HepG2 (cell line): ENCODE measurements around the gene TWNK. TPM values are rescaled to one million over a fixed set of nuclear protein-coding genes. Genes with fewer than 3 reads are reported as not detected.

Experiments used
- AGO2 ChIP-seq: fragments of 200-400 bp; formaldehyde crosslinking; optimal IDR thresholded peaks from 2 replicates; pipeline ENCODE3; 2017; ENCODE audit warnings: mild to moderate bottlenecking, low read depth, low read length, moderate library complexity
- BRCA1 ChIP-seq: sonication (generic); formaldehyde crosslinking; IDR thresholded peaks from 2 replicates; pipeline ENCODE4 v1.4.0; 2020; ENCODE audit warnings: missing genetic modification reagents
- CCAR2 ChIP-seq: fragments of 200-400 bp; formaldehyde crosslinking; optimal IDR thresholded peaks from 2 replicates; pipeline ENCODE3; 2018; ENCODE audit warnings: low read depth, mild to moderate bottlenecking, low read length, moderate library complexity
- GPN1 ChIP-seq: sonication (generic); formaldehyde crosslinking; IDR thresholded peaks from 2 replicates; pipeline ENCODE4 v1.5.1; 2020; ENCODE audit warnings: missing genetic modification reagents, borderline replicate concordance
- HDAC6 ChIP-seq: fragments of 200-600 bp; sonication (generic); IDR thresholded peaks from 2 replicates; pipeline ENCODE4 v1.7.0; 2017; ENCODE audit warnings: mild to moderate bottlenecking, antibody characterized with exemption, low read length, low read depth
- HINFP ChIP-seq: sonication (generic); formaldehyde crosslinking; IDR thresholded peaks from 2 replicates; pipeline ENCODE4 v1.4.0; 2020; ENCODE audit warnings: low read depth, mild to moderate bottlenecking, missing genetic modification reagents
- MTA3 ChIP-seq: sonication (generic); formaldehyde crosslinking; IDR thresholded peaks from 2 replicates; pipeline ENCODE4 v1.4.0; 2020; ENCODE audit warnings: missing genetic modification reagents
- REST ChIP-seq, 2 experiments: IDR thresholded peaks; 2 replicates each; pipeline ENCODE4 v1.6.1; 2011 to 2012; ENCODE audit warnings: low read length in 2 of 2, borderline replicate concordance in 1 of 2, low read depth in 1 of 2, mild to moderate bottlenecking in 1 of 2, moderate library complexity in 1 of 2
- RFXAP ChIP-seq: sonication (generic); formaldehyde crosslinking; IDR thresholded peaks from 2 replicates; pipeline ENCODE4 v1.4.0; 2020; ENCODE audit warnings: missing genetic modification reagents, borderline replicate concordance
- TERF1 ChIP-seq: sonication (generic); formaldehyde crosslinking; IDR thresholded peaks from 2 replicates; pipeline ENCODE4 v1.8.0; 2022; ENCODE audit warnings: mild to moderate bottlenecking, missing genetic modification reagents, moderate library complexity
- YEATS2 ChIP-seq: sonication (generic); formaldehyde crosslinking; IDR thresholded peaks from 2 replicates; pipeline ENCODE4 v1.4.0; 2020; ENCODE audit warnings: missing genetic modification reagents, borderline replicate concordance
- ZBTB3 ChIP-seq: sonication (generic); formaldehyde crosslinking; IDR thresholded peaks from 2 replicates; pipeline ENCODE4 v1.4.0; 2020; ENCODE audit warnings: low read depth, mild to moderate bottlenecking, moderate library complexity, missing genetic modification reagents, borderline replicate concordance
- ZBTB33 ChIP-seq: sonication (generic); formaldehyde crosslinking; IDR thresholded peaks from 2 replicates; pipeline ENCODE4 v1.4.0; 2020; ENCODE audit warnings: missing genetic modification reagents
- ZNF556 ChIP-seq: sonication (generic); formaldehyde crosslinking; IDR thresholded peaks from 2 replicates; pipeline ENCODE4 v1.4.0; 2020; ENCODE audit warnings: mild to moderate bottlenecking, missing genetic modification reagents, borderline replicate concordance
- ZNF607 ChIP-seq: sonication (generic); formaldehyde crosslinking; IDR thresholded peaks from 2 replicates; pipeline ENCODE4 v1.5.1; 2020; ENCODE audit warnings: missing genetic modification reagents, mild to moderate bottlenecking, borderline replicate concordance
- ZNF687 ChIP-seq: sonication (generic); formaldehyde crosslinking; IDR thresholded peaks from 2 replicates; pipeline ENCODE4 v1.5.1; 2020; ENCODE audit warnings: mild to moderate bottlenecking, missing genetic modification reagents, moderate library complexity
- ZNF879 ChIP-seq: sonication (generic); formaldehyde crosslinking; IDR thresholded peaks from 2 replicates; pipeline ENCODE4 v1.8.1; 2023; ENCODE audit warnings: missing genetic modification reagents
- polyA plus RNA-seq, 8 experiments: library from polyadenylated mRNA; depleted of rRNA in 3 of 8; stranded (reverse) in 7 of 8; unstranded in 1 of 8; fragments of >200 nt; fragmentation: Illumina TruSeq in 4 of 8; extraction: Trizol in 4 of 8; gene quantifications; 2 replicates each; pipeline versions ENCODE4 v1.2.1 to v1.2.3, GENCODE V29; 2011 to 2016; ENCODE audit warnings: low read depth in 4 of 8, missing spikeins in 1 of 8, mixed read lengths in 1 of 8; ENCODE audit not compliant: insufficient read depth in 1 of 8
- total RNA-seq, 5 experiments: library from RNA; depleted of rRNA; stranded (reverse); fragments of >200 nt; fragmentation: Illumina TruSeq; extraction: Trizol; gene quantifications; 2 replicates each; pipeline ENCODE4 v1.2.3, GENCODE V29; 2016; ENCODE audit warnings: low read depth in 1 of 5

The TWNK gene
- total and polyA plus RNA-seq, 2 of the 13 experiments (the other 11 are each of a cell fraction or from before 2014, with no cell fraction given): 10.7 to 16.5 TPM

- no peak for TF ChIP-seq REST (IDR thresholded peaks at IDR 0.05; ENCODE audit: borderline replicate concordance in 1 of 2, low read depth in 1 of 2, low read length in 2 of 2)
- no peak for TF ChIP-seq HINFP (CRISPR knock-in tag)
- no peak for TF ChIP-seq ZNF879 (CRISPR knock-in tag)
- peak; percentile 95 for TF ChIP-seq AGO2
- no peak for TF ChIP-seq YEATS2
- no peak for TF ChIP-seq ZNF607 (CRISPR knock-in tag)
- TF ChIP-seq ZNF556 (CRISPR knock-in tag): no peak
- TF ChIP-seq BRCA1 (CRISPR knock-in tag): no peak
- peak; percentile 33; the same call in 1 of the 2 replicates for TF ChIP-seq ZNF687
- no peak for TF ChIP-seq TERF1 (CRISPR knock-in tag)
- TF ChIP-seq MTA3 (CRISPR knock-in tag): no peak
- TF ChIP-seq CCAR2: no peak
- TF ChIP-seq ZBTB3 (CRISPR knock-in tag): no peak
- TF ChIP-seq RFXAP: no peak
- peak; percentile 95 for TF ChIP-seq ZBTB33 (CRISPR knock-in tag)
- no peak for TF ChIP-seq HDAC6
- TF ChIP-seq GPN1: no peak
These were observed 19.3 kb downstream of the TWNK start (continued) for GRCh38 chr10:101006593-101007098.
